Stimulated activated CD8-positive, alpha-beta memory T cell treated with anti-CD3 and anti-CD28 coated beads, Interleukin-15, amount 100 ng/mL, for 48 hours (primary cell): Measurements from ENCODE around the gene AK1.
A peak's percentile ranks its signal among the peaks of the same experiment; 100 is the strongest.

Experiments
- DNase-seq, 2 donors: peaks; one replicate each; pipeline ENCODE4 v3.0.0-alpha.2; 2020; ENCODE audit warnings: low read depth in 2 of 2

Gene AK1

GRCh38 chr9:127868278-127868902 is 9.1 kb downstream of the AK1 start:
- no peak for DNase-seq

- no peak for DNase-seq
Measured at GRCh38 chr9:127867356-127868277, 9.9 kb downstream of the AK1 start.

GRCh38 chr9:127866535-127866934 is 10.9 kb downstream of the AK1 start:
- DNase-seq: no peak

DNA sequence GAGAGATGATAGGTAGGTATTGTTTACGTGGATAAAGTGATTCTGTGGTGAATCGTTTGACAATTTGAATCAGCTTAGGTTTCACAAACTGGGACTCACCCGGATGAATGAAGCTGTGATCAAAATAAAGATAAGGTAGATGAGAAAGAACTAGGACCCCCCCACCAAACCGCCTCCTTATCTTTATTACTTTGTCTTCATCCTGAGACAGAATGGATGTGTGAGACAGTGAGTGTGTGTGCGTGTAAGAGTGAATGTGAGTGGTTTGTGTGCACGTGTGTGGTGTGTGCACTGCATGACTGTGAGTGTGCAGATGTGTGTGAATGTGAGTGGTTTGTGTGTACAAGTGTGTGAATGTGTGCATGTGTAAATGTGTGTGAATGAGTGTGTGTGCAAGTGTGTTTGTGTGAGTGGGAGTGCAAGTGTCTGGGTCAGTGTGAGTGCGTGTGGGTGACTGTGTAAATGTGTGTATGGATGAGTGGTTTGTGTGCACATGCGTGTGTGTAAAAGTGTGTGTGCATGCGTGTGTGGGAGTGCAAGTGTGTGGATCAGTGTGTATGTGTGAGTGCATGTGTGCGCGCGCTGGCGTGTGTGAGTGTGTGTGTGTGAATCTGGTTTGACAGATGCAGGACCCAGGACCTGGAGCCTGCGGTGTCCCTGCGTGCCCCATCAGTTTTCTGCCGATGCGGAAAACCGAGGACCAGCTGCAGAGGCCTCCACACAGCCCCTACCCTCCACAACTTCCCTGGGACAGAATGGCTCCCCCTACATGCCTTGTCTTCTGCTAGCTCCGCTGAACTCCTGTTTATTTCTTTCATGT is 11.6 kb downstream of the AK1 start:
- peak in 1 of 2 donors; percentile 28 for DNase-seq

DNA sequence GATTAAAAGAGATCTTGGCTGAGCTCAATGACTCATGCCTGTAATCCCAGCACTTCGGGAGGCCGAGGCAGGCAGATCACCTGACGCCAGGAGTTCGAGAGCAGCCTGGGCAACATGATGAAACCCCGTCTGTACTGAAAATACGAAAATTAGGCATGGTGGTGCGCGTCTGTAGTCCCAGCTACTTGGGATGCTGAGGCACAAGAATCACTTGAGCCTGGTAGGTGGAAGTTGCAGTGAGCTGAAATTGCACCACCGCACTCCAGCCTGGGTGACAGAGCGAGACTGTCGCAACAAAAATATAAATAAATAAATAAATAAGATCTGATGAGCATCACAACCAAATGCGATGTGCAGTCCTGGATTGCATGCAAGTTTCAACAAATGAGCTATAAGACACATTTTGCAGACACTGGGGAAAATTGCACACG is 14.3 kb downstream of the AK1 start:
- DNase-seq: no peak

DNA sequence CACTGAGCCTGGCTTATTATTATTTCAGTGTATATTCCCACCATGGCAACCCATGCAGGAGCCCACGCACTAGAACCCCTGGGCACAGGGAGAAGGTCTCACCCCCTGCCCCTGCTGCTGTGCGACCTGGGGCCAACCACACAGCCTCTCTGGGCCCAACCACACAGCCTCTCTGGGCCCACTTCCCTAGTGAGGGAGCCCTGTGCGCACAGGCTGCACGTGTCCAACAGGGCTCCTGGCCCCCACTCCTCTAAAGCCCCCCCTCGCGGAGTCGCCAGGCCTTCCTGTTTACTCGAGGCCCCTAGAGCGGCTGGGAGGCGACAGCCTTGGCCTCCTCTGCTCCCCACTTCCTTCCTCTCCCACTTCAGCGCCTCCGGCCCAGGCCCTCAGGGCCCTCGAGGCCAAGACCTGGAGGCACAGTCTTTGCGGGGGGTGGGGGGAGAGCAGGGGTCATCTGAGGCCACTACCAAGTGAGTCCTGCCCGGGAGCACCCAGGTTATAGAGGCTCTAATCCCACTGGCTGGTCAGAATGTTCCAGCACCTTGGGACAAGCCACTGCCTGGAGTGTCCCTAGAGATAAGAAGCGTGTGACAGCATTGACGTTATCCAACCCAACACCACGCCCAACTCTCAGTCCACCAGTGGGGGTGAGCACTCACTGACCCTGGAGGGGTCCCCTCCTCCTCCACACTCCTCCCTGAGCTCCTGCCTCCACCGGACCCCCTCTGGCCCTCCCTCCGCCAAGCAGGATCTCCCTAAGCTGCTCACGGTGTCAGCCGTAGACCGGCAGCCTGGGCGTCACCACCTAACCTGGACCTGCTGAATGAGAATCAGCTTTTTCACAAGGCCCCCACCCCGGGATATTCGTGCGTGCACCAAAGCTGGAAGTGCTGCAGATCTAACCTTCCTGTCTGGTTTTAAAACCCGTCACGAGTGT is 15.1 kb downstream of the AK1 start:
- DNase-seq: peak in 1 of 2 donors; percentile 19

- no peak for DNase-seq
Measured at GRCh38 chr9:127860779-127861178, 16.7 kb downstream of the AK1 start.

DNA sequence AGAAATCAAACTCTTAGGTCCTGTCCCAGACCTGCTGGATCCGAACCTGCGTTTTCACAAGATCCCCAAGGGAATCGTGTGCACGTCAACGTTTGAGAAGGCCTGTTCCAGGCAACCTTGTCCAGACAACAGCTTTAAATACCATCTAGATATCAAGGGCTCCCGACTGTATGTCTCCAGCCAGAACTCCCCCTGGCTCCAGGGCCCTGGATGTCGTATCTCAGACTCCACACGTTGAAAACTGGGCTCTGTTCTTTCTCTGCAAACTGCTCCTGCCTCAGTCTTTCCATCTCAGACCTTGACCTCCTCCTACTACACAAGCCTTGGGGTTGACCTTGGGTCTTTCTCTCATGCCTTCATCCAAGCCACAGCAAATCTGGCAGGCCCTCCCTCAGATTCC is 17.2 kb downstream of the AK1 start:
- no peak for DNase-seq

DNA sequence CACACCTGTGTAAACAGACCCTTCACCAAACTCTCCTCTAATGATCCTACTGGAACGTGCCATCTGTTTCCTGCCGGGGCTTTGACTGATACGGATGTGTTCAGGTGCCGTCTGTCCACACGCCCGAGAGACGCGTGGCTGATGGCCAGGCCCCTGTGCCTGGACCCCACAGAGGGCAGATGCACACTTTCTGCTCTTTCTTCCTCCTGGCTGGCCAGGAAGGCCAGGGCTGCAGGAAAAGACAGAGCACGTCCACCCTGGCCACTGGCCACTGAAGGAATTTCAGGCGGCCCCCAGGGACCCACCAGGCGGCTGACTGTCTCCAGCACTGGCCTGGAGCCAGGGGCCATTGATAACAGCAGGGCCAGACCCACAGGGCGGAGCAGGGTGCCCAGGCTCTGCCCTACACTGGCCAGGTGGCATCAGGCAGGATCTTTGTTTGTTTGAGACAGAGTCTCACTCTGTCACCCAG is 19.4 kb downstream of the AK1 start:
- no peak for DNase-seq

DNA sequence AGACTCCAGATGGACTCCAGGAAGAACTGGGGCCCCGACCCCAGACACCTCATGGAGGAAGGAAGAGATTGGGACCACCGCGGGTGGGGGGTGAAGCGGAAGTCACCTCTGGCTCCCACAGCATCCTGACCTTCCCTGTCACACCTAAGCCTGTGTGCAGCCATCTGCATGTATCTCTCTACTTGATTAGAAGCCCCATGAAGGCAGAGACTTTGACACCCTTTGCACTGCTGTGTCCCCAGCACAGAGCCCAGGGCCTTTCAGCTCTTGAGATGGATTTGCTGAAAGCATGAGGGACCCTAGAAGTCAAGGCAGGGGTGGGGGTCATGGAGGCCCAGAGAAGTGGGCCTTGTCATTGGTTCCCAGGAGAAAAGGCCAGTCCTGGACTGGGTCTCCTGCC is 20.2 kb downstream of the AK1 start:
- DNase-seq: no peak

DNA sequence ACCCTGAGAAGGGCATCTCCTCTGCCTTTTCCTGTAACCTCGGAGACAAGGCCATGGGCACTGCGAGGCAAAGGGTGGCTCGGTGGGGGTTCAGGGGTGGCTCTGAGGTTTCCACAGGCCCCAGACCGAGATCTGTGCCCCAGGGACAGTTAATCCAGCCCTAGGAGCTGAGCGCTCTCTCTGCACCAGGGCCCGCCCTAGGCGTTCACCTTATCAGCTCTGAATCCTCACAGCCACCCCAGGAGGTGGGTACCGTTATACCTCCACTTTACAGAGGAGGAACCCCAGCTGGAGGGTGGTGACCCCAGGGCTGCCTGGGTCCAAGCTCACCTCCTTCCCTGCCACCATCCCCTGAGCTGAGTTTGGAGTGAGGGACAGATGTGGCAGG is 20.8 kb downstream of the AK1 start:
- DNase-seq: no peak

- DNase-seq: no peak
Measured at GRCh38 chr9:127856094-127856728, 21.3 kb downstream of the AK1 start.

GRCh38 chr9:127855522-127855921 is 22.0 kb downstream of the AK1 start:
- no peak for DNase-seq

GRCh38 chr9:127854960-127855359 is 22.5 kb downstream of the AK1 start:
- DNase-seq: no peak

DNA sequence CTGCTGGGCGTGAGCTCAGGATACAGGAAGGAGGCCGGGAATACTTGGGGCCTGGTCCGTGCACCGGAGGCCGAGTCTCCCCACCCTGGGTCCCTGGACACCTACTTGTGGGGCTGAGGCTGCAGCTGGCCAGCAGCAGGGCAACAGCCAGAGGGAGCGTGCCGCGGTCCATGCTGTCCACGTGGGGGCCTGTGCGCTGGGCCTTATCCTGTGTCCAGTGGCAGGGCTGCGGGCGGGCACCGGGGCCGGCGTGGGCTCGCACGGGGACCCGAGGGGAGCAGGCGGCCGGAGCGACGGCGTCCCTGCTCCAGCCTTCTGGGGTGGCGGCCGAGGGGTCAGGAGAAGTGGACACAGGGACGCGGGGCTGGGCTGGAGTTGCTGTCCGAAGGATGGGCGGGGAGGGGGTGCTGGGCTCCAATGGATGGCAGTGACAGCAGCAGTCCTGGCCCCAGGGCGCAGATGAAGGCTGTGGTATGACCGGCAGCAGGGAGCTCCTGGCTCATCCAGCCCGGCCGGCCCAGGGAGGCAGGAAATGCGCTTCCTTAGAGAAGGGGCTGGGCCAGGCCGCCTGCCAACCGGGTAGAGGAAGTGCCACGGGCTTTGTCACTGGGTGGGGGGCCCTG is 23.2 kb downstream of the AK1 start, which contains the start of gene ENG:
TSS of gene ENG (minus strand) at position 475 of the 623 bp plus-strand sequence. CDS start at position 172, 303 bp downstream.
- DNase-seq: no peak

GRCh38 chr9:127853312-127854183 is 23.9 kb downstream of the AK1 start:
- no peak for DNase-seq

DNA sequence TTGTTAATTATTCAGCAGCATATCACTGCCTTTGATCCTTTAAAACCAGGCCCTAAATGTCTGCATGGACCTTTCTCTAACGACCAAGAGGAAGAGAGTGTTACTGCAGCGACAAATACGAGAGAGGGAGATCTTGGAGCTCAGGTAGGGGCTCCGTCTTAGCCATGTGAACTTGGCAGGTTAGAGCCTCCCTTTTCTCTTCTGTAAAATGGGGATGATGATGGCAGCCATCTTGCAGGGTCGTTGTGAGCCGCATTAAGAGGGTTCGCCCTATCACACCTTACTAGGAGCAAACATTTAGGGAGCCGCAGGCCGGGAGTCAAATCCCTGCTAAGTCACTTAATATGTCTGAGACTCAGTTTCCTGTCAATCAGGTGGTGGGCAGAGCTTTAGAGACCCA is 24.6 kb downstream of the AK1 start:
- no peak for DNase-seq

DNA sequence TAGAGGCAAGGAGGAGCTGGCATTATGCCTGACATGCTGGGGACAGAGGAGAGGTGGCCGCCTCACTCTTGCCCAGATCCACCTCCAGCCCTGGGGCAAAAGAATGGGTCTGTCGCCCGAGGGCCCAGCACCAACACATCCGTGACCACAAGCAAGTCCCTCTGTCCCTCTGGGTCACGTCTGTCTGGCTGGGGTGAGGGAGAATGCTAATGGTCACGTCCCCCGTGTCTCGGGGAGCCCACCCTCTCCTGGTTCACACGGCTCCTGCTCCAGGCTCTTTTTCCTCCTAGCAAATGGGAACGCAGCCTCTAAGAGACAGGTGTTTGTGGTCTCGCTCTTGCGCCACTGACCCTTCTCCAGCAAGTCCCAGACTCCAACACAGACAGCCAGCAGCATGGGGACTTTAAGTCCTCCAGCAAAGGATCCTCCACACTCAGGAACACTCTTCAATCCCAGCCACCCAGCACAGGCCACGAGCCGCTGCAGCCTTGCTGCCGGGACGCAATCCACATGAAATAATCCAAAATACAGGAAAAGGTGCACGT is 27.1 kb downstream of the AK1 start:
- no peak for DNase-seq
